Calu3 (cell line): ENCODE data around the gene C1orf21. TPM values are rescaled to one million over a fixed set of nuclear protein-coding genes. Genes with fewer than 3 reads are reported as not detected.

Experiments
- BruUV-seq: library from RNA; stranded (reverse); fragments of 400-500 nt; replicated peaks from 2 replicates; lab custom pipeline; 2021; lab: Mats Ljungman, UMichigan
- CTCF ChIA-PET: fragments of 300-600 bp; sonication (Branson Sonifier 250); formaldehyde crosslinking; loops from one replicate; lab custom pipeline; 2022; ENCODE audit warnings: antibody characterized with exemption; lab: Charles Lee
- DNase-seq: peaks from one replicate; pipeline ENCODE4 v3.0.0; 2022
- H3K27ac Mint-ChIP-seq: one replicate; pipeline ENCODE4 v1.8.0; 2022; ENCODE audit warnings: mixed read lengths; ENCODE audit not compliant: unreplicated experiment
- H3K27me3 Mint-ChIP-seq: one replicate; pipeline ENCODE4 v1.8.0; 2022; ENCODE audit warnings: mixed read lengths; ENCODE audit not compliant: unreplicated experiment
- H3K36me3 Mint-ChIP-seq: one replicate; pipeline ENCODE4 v1.8.0; 2022; ENCODE audit warnings: mild to moderate bottlenecking, moderate library complexity, mixed read lengths; ENCODE audit not compliant: insufficient read depth, unreplicated experiment
- H3K4me1 Mint-ChIP-seq: one replicate; pipeline ENCODE4 v1.8.0; 2022; ENCODE audit warnings: mild to moderate bottlenecking, low read depth, mixed read lengths; ENCODE audit not compliant: unreplicated experiment
- H3K4me3 Mint-ChIP-seq: one replicate; pipeline ENCODE4 v1.8.0; 2022; ENCODE audit warnings: mild to moderate bottlenecking, low read depth, moderate library complexity, mixed read lengths; ENCODE audit not compliant: unreplicated experiment
- H3K9me3 Mint-ChIP-seq: one replicate; pipeline ENCODE4 v1.8.0; 2022; ENCODE audit warnings: low read depth, mixed read lengths; ENCODE audit not compliant: unreplicated experiment
- intact Hi-C: fragments of 100-400 bp; cut with micrococcal nuclease; formaldehyde crosslinking; loops from one replicate; pipeline ENCODE4 v1.10.0; 2022; ENCODE audit not compliant: unreplicated experiment
- total RNA-seq: library from RNA; stranded (reverse); gene quantifications from 2 replicates; pipeline ENCODE4 v1.2.3, GENCODE V29; 2022
- TF ChIP-seq, protein P1 (sequence below): fragments of 200-600 bp; IDR thresholded peaks from one replicate; pipeline ENCODE4 v1.8.0; 2022; ENCODE audit warnings: antibody characterized with exemption; ENCODE audit not compliant: unreplicated experiment

Gene C1orf21
- total RNA-seq, 1 experiment from 2014 or later = 20.6 TPM

DNA sequence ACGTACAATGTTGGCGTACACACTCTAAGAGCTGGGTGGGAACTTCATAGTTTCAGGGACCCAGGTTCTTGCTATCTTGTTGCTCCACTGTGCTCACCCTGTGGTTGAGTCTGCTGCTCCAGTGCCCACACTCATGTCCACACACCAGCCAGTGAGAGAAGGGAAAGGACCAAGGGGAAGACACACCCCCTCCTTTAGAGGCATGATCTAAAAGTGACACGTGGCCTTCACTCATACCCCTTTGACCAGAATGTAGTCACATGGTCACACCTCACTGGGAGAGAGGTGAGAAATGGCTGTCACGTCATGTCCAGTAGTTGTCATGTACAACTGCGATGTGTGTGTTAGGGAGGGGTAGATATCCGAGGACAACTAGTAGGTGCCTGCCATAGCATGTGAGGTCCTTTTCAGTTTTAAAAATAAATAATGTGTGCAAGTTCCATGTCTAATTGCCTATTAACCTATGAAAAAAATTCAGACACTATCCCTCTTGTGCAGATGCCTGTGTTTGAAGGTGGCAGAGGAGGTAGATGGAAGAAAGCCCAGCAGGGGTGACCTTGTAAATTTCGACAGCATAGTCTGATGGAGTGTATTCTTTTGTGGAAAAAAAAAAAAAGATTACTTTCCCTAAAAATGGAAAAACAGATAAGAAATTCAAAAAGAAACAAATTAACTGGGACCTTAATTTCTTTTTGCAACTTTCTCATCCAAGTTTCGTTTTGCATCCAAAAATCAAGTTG lies 149.6 kb downstream of the C1orf21 start:
- no TSS peak for BruUV-seq
- DNase-seq = no peak
- CTCF ChIA-PET = interaction anchor here (0.7 kb wide), 1 partner anchor 147 kb away, joined by 3 read pairs; no protein-coding TSS in a partner anchor
- no peak overlapping the region for H3K27ac Mint-ChIP-seq
- no peaks in the 10 kb centered on the region for H3K9me3 Mint-ChIP-seq
- no peaks in the 10 kb centered on the region for H3K4me1 Mint-ChIP-seq
- H3K36me3 Mint-ChIP-seq = no peaks in the 10 kb centered on the region
- H3K4me3 Mint-ChIP-seq = no peak overlapping the region
- intact Hi-C loops = no loop called here
- TF ChIP-seq, protein P1, sequence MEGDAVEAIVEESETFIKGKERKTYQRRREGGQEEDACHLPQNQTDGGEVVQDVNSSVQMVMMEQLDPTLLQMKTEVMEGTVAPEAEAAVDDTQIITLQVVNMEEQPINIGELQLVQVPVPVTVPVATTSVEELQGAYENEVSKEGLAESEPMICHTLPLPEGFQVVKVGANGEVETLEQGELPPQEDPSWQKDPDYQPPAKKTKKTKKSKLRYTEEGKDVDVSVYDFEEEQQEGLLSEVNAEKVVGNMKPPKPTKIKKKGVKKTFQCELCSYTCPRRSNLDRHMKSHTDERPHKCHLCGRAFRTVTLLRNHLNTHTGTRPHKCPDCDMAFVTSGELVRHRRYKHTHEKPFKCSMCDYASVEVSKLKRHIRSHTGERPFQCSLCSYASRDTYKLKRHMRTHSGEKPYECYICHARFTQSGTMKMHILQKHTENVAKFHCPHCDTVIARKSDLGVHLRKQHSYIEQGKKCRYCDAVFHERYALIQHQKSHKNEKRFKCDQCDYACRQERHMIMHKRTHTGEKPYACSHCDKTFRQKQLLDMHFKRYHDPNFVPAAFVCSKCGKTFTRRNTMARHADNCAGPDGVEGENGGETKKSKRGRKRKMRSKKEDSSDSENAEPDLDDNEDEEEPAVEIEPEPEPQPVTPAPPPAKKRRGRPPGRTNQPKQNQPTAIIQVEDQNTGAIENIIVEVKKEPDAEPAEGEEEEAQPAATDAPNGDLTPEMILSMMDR = no peak
- H3K27me3 Mint-ChIP-seq = no peaks in the 10 kb centered on the region

DNA sequence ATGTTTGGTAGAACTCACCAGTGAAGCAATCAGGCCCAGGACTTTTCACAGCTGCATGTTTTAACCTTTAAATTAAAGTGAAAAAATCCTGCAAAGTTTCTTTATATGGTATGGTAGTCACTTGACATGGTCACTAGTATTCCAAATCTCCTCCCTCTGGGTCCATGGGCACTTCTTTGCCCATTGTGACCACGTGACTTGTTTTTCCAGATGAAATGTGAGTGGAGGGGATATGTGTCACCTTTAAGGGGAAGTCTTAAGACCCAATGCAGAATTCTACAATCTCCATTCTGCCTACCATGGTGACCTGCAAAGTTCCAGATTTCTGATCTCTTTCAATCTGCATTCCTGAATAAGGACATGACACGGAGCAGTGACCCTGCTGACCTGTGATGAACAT lies 152.8 kb downstream of the C1orf21 start:
- H3K36me3 Mint-ChIP-seq = no peaks in the 10 kb centered on the region
- TF ChIP-seq, protein P1 = no peak
- no peak overlapping the region for H3K4me3 Mint-ChIP-seq
- no peaks in the 10 kb centered on the region for H3K9me3 Mint-ChIP-seq
- intact Hi-C loops = no loop called here
- CTCF ChIA-PET = no interaction called here
- no TSS peak for BruUV-seq
- H3K27ac Mint-ChIP-seq = no peak overlapping the region
- DNase-seq = no peak
- H3K4me1 Mint-ChIP-seq = no peaks in the 10 kb centered on the region
- no peaks in the 10 kb centered on the region for H3K27me3 Mint-ChIP-seq

DNA sequence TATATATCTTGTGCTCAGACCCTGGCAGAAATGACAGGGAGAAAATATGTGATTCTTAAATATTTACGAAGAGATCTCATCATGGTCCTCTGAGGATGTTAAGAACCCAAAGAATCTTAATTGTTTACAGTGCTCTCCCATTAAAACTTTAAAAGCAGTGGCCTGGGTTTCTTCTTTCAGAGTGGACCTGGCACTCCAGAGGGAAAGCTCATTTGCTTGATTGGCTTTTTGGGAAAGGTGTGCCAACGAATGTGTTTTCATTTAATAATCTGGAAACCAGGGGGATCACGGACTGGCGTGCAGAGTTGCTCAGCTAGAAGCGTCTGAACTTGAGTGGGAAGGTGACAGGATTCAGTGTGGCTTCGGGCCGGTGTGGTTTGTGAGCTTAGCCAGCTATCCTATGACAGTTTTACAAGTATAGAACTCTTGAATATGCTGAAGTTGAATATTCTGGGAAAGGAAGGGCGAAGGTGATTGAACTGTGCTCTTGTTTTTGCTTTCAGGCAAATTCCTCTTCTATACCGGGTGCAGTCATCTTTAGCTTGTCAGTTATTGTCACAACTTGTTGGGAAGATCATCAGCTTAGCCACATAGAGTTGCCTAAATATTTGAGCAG lies 154.8 kb downstream of the C1orf21 start:
- TF ChIP-seq, protein P1 = no peak
- intact Hi-C loops = no loop called here
- Mint-ChIP-seq H3K27me3 (no peaks in the 10 kb centered on the region), H3K9me3 (no peaks in the 10 kb centered on the region), H3K36me3 (no peaks in the 10 kb centered on the region), H3K4me3 (no peak overlapping the region), H3K4me1 (no peaks in the 10 kb centered on the region), H3K27ac (no peak overlapping the region)
- no peak for DNase-seq
- CTCF ChIA-PET = no interaction called here
- BruUV-seq = no TSS peak

DNA sequence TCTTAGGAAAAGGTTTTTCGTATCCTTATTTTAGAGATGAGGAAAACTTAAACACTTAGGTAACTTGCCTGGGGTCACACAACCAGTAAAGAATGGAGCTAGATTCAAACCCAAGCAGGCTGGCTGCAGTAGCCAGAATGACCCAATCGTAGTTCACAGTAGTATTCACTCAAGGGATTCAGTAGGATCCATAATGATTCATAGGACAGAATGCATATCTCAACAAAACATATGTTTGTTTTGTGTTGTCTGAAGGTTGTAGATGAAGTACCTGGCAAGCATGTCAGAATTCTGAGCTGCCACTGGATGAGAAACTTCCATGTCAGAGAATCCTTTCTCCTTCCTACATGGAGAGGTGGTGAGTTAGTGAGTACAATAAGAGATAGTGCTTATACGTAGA lies 155.5 kb downstream of the C1orf21 start:
- Mint-ChIP-seq H3K4me3 (no peak overlapping the region), H3K9me3 (no peaks in the 10 kb centered on the region), H3K4me1 (no peaks in the 10 kb centered on the region), H3K27me3 (no peaks in the 10 kb centered on the region), H3K36me3 (no peaks in the 10 kb centered on the region), H3K27ac (no peak overlapping the region)
- TF ChIP-seq, protein P1 = no peak
- CTCF ChIA-PET = no interaction called here
- no peak for DNase-seq
- BruUV-seq = no TSS peak
- intact Hi-C loops = no loop called here
